Breast epithelium (tissue), 4 donors: ENCODE results near the gene MED22. TPM values are rescaled to one million over a fixed set of nuclear protein-coding genes. Genes with fewer than 3 reads are reported as not detected.
"Not testable (repeated sequence)": the region's sequence is repeated elsewhere in the genome, so short reads cannot be mapped to it uniquely, and the experiment has no call there.

Experiments
- DNase-seq, 2 donors: peaks; one replicate each; pipeline ENCODE4 v3.0.0-alpha.2; 2019; ENCODE audit warnings: low spot score in 2 of 2
- H3K27ac ChIP-seq, 2 donors: fragments of 200-600 bp; sonication (generic) in 1 of 2; one replicate each; pipeline ENCODE4 v1.5.1; 2016 to 2019; ENCODE audit warnings: mild to moderate bottlenecking in 1 of 2
- H3K27me3 ChIP-seq, 2 donors: fragments of 200-600 bp; sonication (generic) in 1 of 2; one replicate each; pipeline versions ENCODE4 v1.5.1 to v1.6.0; 2017 to 2019; ENCODE audit warnings: control low read depth in 1 of 2, mild to moderate bottlenecking in 1 of 2
- H3K36me3 ChIP-seq: fragments of 200-600 bp; one replicate; pipeline ENCODE4 v1.5.1; 2019
- H3K4me1 ChIP-seq, 2 donors: fragments of 200-600 bp; sonication (generic); one replicate each; pipeline ENCODE4 v1.5.1; 2016 to 2019; ENCODE audit warnings: control low read depth in 1 of 2
- H3K4me3 ChIP-seq, 3 donors: fragments of 200-600 bp; sonication (generic); 1 replicate in 2 of 3; 2 replicates in 1 of 3; pipeline ENCODE4 v1.5.1; 2016 to 2019; ENCODE audit warnings: mild to moderate bottlenecking in 3 of 3, moderate library complexity in 2 of 3
- H3K9me3 ChIP-seq, 2 donors: fragments of 200-600 bp; sonication (generic) in 1 of 2; one replicate each; pipeline ENCODE4 v1.5.1; 2016 to 2019; ENCODE audit warnings: control low read depth in 1 of 2
- POLR2A ChIP-seq: fragments of 450-650 bp; IDR thresholded peaks from one replicate; pipeline ENCODE4 v1.6.1; 2016; ENCODE audit warnings: antibody characterized with exemption, mild to moderate bottlenecking, moderate library complexity
- POLR2AphosphoS5 ChIP-seq, 3 donors: sonication (generic); formaldehyde crosslinking; IDR thresholded peaks; one replicate each; pipeline ENCODE4 v1.6.1; 2017; ENCODE audit warnings: antibody characterized with exemption in 3 of 3
- intact Hi-C: fragments of 100-400 bp; cut with DNase I; formaldehyde crosslinking; loops from one replicate; pipeline ENCODE4 v1.15.1; 2023; ENCODE audit warnings: low total_unique reads
- total RNA-seq, 3 donors: library from RNA; depleted of rRNA; stranded (reverse); fragments of >200 nt; gene quantifications; one replicate each; pipeline ENCODE4 v1.1.0, GENCODE V29; 2016
- TF ChIP-seq, protein P1 (sequence below), 3 donors: fragments of 450-650 bp; IDR thresholded peaks; one replicate each; pipeline ENCODE4 v1.5.1; 2016 to 2017; ENCODE audit warnings: antibody characterized with exemption in 3 of 3, mild to moderate bottlenecking in 3 of 3, moderate library complexity in 3 of 3

Gene MED22
- total RNA-seq, 3 donors from 2014 or later = 19.2 to 32.2 (median 31.1) TPM

DNA sequence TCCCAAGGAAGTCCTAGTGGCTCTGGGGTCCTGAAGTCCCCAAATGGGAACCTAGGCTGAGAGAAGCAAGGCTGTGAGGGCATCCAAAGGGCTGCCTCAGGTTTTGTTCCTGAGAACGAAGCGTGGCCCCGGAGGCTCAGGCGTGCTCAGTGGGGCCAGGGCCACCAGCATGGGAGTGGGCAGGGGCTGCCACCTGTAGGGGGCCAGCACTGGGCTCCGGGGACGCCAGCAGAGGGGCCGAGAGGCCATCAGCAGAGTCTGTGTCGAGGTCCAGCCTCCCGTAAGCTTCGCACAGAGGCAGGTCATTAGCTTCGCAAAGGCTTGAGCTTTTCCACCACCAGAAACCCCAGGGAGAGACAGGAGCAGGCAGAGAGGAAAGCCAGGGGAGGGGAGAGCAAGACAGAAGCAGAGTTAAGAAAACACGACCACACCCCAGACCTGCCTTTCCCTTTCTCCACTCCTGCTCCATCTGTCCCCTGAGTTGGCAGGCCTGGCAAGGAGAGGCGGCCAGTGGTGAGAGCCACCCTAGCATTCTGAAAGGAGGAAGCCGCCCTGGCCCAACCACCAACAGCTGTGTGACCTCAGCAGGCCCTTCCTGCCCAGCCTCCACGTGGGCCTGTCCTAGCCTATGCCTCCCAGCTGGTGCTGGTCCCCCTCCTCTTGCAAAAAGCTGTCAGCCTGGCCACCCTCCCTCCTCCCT lies 6.4 kb downstream of the MED22 start:
- H3K36me3 ChIP-seq = peaks cover 5% of the 10 kb centered on the region
- intact Hi-C loops = no loop called here
- TF ChIP-seq POLR2A (no peak), POLR2AphosphoS5 (IDR thresholded peaks at IDR 0.05) (no peak)
- TF ChIP-seq, protein P1, sequence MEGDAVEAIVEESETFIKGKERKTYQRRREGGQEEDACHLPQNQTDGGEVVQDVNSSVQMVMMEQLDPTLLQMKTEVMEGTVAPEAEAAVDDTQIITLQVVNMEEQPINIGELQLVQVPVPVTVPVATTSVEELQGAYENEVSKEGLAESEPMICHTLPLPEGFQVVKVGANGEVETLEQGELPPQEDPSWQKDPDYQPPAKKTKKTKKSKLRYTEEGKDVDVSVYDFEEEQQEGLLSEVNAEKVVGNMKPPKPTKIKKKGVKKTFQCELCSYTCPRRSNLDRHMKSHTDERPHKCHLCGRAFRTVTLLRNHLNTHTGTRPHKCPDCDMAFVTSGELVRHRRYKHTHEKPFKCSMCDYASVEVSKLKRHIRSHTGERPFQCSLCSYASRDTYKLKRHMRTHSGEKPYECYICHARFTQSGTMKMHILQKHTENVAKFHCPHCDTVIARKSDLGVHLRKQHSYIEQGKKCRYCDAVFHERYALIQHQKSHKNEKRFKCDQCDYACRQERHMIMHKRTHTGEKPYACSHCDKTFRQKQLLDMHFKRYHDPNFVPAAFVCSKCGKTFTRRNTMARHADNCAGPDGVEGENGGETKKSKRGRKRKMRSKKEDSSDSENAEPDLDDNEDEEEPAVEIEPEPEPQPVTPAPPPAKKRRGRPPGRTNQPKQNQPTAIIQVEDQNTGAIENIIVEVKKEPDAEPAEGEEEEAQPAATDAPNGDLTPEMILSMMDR (IDR thresholded peaks at IDR 0.05) = no peak
- H3K9me3 ChIP-seq = no peaks in the 10 kb centered on the region
- H3K4me1 ChIP-seq = peaks cover 0 to 6% of the 10 kb centered on the region in 2 donors
- no peak for DNase-seq
- H3K27me3 ChIP-seq = no peaks in the 10 kb centered on the region
- no peak overlapping the region for H3K4me3 ChIP-seq
- H3K27ac ChIP-seq = no peak overlapping the region

DNA sequence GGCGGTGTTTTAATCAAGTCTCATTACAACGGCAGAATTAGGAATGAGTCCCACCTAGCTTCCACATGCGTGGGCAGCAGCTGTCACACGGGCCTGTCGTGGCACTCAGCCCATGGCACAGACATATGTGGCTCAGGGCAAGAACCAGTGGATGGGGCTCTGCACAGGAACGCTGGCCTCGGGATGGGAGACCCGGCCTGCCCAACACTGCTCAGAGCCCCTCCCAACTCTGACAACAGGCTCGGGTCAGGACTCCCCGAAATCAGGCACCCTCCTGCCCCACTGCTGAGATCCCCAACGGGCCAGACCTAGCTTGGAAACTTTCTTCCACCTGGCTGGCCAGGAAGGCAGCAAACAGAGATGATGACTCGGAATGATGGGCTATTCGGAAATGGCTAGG lies 7.0 kb downstream of the MED22 start:
- TF ChIP-seq POLR2AphosphoS5 (IDR thresholded peaks at IDR 0.05) = no peak
- TF ChIP-seq, protein P1 (IDR thresholded peaks at IDR 0.05) = no peak
- TF ChIP-seq POLR2A = no peak
- Histone ChIP-seq H3K4me3 (no peak overlapping the region), H3K27ac (no peak overlapping the region), H3K4me1 (no peaks in the 10 kb centered on the region), H3K9me3 (no peaks in the 10 kb centered on the region), H3K36me3 (peaks cover 5% of the 10 kb centered on the region), H3K27me3 (no peaks in the 10 kb centered on the region)
- intact Hi-C loops = no loop called here
- no peak for DNase-seq

DNA sequence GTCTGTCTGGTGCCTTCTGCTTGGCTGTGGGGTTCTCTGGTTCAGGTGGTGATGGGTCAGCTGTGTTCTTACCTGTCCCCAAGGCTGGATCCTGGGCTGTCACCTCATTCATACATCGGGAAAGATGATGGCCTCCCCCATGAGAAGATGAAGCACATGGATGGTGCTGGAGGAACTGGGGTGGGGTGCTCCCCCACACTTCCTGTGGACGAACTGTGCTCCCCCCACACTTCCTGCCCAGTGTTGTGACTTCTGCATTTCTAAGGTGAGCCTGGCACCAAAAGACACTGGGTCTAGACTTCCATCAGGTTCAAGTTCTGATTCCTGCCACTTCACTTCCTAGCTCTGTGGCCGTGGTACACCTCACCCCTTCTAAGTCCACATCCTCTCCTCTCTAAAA lies 7.7 kb downstream of the MED22 start:
- TF ChIP-seq POLR2AphosphoS5 (IDR thresholded peaks at IDR 0.05) (no peak), POLR2A (no peak)
- TF ChIP-seq, protein P1 (IDR thresholded peaks at IDR 0.05) = no peak
- Histone ChIP-seq H3K9me3 (no peaks in the 10 kb centered on the region), H3K4me1 (no peaks in the 10 kb centered on the region), H3K4me3 (no peak overlapping the region), H3K27me3 (no peaks in the 10 kb centered on the region), H3K36me3 (peaks cover 5% of the 10 kb centered on the region), H3K27ac (no peak overlapping the region)
- intact Hi-C loops = no loop called here
- no peak for DNase-seq

DNA sequence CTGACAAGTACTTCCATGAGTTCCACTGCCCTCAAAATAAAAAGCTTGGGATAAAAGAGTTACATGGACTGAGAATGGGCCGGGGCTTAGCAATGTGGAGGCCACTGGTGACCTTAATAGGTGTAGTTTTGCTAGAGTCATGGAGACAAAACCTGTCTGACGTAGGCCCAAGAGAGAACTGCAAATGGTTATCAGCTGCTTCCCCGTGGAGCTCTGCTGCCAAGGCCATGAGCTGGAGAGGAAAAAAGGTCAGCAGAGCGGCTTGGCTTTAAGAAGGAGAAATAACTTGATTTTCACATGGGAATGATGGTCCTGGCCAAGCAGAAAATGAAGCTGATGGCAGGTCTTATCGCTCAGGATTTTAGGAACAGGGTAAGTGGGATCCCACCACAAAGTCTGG lies 8.3 kb downstream of the MED22 start:
- Histone ChIP-seq H3K27me3 (no peaks in the 10 kb centered on the region), H3K4me3 (no peak overlapping the region), H3K27ac (no peak overlapping the region), H3K36me3 (peaks cover 5% of the 10 kb centered on the region), H3K9me3 (no peaks in the 10 kb centered on the region), H3K4me1 (peaks cover 0 to 5% of the 10 kb centered on the region in 2 donors)
- intact Hi-C loops = no loop called here
- DNase-seq = no peak
- TF ChIP-seq POLR2AphosphoS5 (IDR thresholded peaks at IDR 0.05) (no peak), POLR2A (no peak)
- TF ChIP-seq, protein P1 (IDR thresholded peaks at IDR 0.05) = no peak

DNA sequence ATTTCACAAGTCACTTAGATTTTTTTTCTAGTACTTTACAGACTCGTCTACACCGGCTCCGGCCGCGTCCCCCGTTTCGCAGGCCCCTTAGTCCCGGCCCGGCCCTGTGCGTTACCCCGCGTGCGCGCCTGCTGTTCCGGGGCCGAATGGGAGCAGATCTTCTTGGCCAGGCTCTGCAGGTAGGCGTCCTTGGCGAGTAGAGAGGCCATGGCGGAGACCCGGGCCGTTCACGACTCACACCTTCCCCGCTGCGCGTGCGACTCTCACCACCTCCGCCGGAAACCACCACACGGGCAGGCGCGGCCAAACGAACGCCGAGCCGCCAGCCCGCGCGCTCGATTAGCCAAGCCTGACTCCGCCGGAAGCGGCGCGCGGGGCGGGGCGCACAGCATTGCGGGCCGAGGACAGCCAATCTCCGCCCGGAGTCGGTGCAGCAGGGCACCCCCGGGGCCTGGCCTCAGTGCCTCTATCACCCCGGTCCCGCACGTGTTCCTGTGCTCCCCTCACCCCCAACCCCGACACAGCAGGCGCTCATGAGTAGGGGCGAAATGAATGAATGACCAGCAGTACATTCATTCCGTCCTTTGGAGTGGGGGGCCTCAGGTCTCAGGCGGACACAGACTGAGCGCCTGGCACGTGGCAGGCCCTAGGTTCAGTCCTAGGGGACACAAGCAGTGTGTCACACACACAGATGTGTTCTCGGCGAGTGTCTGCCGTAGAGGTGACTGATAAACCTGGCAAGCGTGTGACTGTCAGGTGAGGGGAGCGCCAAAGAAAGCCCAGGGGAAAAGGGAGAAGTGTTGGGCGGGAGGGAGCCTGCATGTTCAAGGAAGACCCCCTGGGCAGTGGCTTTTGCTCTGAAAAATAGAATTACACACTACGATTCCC lies 11.8 kb downstream of the MED22 start, which contains the start of gene SURF6:
TSS of gene SURF6 (minus strand) at position 265 of the 888 bp plus-strand sequence. CDS start at position 209, 56 bp downstream.
- no peaks in the 10 kb centered on the region for H3K9me3 ChIP-seq
- H3K36me3 ChIP-seq = peaks cover 9% of the 10 kb centered on the region
- peak within 1 kb of the TSS; percentile 88 to 93 (median 88) for H3K4me3 ChIP-seq
- peak within 1 kb of the TSS; percentile 54 to 78 for H3K27ac ChIP-seq
- intact Hi-C loops = no loop called here
- H3K27me3 ChIP-seq = no peaks in the 10 kb centered on the region
- TF ChIP-seq, protein P1 (IDR thresholded peaks at IDR 0.05) = no peak
- peak; percentile 82 to 91 (median 89) for TF ChIP-seq POLR2AphosphoS5 (IDR thresholded peaks at IDR 0.05)
- peaks cover 0 to 12% of the 10 kb centered on the region in 2 donors for H3K4me1 ChIP-seq
- peak; percentile 78 to 87 for DNase-seq

DNA sequence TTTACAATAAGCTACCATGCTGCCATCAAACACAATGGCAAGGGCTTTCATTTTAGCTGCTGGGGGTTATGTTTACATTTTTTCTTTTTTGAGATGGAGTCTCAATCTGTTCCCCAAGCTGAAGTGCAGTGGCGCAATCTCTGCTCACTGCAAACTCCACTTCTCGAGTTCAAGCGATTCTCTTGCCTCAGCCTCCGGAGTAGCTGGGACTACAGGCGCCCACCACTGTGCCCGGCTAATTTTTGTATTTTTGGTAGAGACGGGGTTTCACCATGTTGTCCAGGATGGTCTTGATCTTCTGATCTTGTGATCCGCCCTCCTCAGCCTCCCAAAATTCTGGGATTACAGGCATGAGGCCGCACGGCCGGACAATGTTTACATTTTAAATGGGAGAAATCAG lies 13.0 kb downstream of the MED22 start:
- H3K27ac ChIP-seq, DNase-seq, intact Hi-C loops, H3K27me3 ChIP-seq, H3K36me3 ChIP-seq, H3K9me3 ChIP-seq: not testable (repeated sequence)
- Histone ChIP-seq H3K4me3 (peak overlapping the region; percentile 88 to 93 (median 88)), H3K4me1 (peaks cover 0 to 12% of the 10 kb centered on the region in 2 donors)
